ENCODE results near the gene TSEN2. TPM values are rescaled to one million over a fixed set of nuclear protein-coding genes. Genes with fewer than 3 reads are reported as not detected.
A peak's percentile ranks its signal among the peaks of the same experiment; 100 is the strongest.

TSEN2 gene
- total RNA-seq, 1 donor from 2014 or later = 21.3 TPM

DNA sequence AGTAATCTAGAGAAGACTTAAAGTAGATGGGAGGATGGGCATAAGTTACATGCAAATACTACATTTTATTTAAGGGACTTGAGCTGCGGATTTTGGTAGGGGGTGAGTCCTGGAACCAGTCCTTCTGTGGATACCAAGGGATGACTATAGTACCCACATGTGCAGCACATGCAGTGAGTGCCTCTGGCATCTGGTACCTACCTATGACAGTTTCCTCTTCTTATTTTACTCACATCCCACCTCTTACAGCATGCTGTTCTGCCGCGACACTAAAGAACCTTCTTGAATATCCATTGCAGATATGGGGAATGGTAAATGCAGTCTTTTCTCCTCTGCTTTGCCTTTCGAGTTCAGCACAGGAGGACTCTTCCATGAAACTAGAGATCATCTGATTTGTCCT, 1.7 kb downstream of the TSEN2 start:
- H3K4me3 ChIP-seq = no peak overlapping the region
- H3K36me3 ChIP-seq = no peaks in the 10 kb centered on the region
- TF ChIP-seq EZH2 (IDR thresholded peaks at IDR 0.05) (no peak), EZH2phosphoT487 (IDR thresholded peaks at IDR 0.05) (no peak)
- TF ChIP-seq, protein P1, sequence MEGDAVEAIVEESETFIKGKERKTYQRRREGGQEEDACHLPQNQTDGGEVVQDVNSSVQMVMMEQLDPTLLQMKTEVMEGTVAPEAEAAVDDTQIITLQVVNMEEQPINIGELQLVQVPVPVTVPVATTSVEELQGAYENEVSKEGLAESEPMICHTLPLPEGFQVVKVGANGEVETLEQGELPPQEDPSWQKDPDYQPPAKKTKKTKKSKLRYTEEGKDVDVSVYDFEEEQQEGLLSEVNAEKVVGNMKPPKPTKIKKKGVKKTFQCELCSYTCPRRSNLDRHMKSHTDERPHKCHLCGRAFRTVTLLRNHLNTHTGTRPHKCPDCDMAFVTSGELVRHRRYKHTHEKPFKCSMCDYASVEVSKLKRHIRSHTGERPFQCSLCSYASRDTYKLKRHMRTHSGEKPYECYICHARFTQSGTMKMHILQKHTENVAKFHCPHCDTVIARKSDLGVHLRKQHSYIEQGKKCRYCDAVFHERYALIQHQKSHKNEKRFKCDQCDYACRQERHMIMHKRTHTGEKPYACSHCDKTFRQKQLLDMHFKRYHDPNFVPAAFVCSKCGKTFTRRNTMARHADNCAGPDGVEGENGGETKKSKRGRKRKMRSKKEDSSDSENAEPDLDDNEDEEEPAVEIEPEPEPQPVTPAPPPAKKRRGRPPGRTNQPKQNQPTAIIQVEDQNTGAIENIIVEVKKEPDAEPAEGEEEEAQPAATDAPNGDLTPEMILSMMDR (IDR thresholded peaks at IDR 0.05) = no peak
- H2AFZ ChIP-seq (replicated peaks) = no peak overlapping the region
- Mint-ChIP-seq H3K36me3 (peaks cover 5% of the 10 kb centered on the region), H3K9me3 (no peaks in the 10 kb centered on the region), H3K27ac (no peak overlapping the region), H3K4me3 (peak overlapping the region; percentile 16), H3K27me3 (ENCODE audit: insufficient read depth, low read depth) (peaks cover 3% of the 10 kb centered on the region), H3K4me1 (peaks cover 24% of the 10 kb centered on the region)
- no peaks in the 10 kb centered on the region for H3F3A ChIP-seq (ENCODE audit: low read depth)
- H3K27me3 ChIP-seq = no peaks in the 10 kb centered on the region
- no peak overlapping the region for H3K9ac ChIP-seq
- H3K79me2 ChIP-seq (ENCODE audit: low read depth) = peaks cover 53% of the 10 kb centered on the region
- peaks cover 3% of the 10 kb centered on the region for H4K20me1 ChIP-seq (ENCODE audit: low read depth)
- H3K27ac ChIP-seq = no peak overlapping the region
- H3K4me1 ChIP-seq = peaks cover 8% of the 10 kb centered on the region
- no peak for DNase-seq (ENCODE audit: low spot score)
- no peak overlapping the region for H3K4me2 ChIP-seq
- no peaks in the 10 kb centered on the region for H3K9me3 ChIP-seq (ENCODE audit: low read depth)

DNA sequence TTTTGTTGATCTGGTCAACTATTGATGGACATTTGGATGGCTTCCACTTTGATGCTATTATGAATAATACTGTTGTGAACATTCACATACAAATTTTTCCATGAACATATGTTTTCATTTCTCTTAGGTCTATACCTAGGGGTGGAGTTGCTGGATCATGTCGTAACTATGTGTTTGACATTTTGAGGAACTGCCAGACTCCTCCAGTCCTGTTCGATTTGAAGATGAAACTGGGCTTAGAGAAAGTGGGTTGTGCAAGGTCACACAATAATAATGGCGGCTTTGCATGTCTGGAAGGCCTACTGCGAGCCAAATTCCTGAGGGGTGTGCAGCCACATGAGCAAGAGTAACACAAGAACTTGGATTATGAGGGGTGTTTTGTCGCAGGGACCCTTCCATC, 2.6 kb downstream of the TSEN2 start:
- Histone ChIP-seq H3K4me1 (peaks cover 8% of the 10 kb centered on the region), H3K79me2 (ENCODE audit: low read depth) (peaks cover 53% of the 10 kb centered on the region), H3K27ac (no peak overlapping the region), H3K4me3 (no peak overlapping the region), H3K27me3 (no peaks in the 10 kb centered on the region), H3K9me3 (ENCODE audit: low read depth) (no peaks in the 10 kb centered on the region), H2AFZ (replicated peaks) (no peak overlapping the region), H3K9ac (no peak overlapping the region), H3F3A (ENCODE audit: low read depth) (no peaks in the 10 kb centered on the region), H3K36me3 (no peaks in the 10 kb centered on the region), H4K20me1 (ENCODE audit: low read depth) (peaks cover 3% of the 10 kb centered on the region), H3K4me2 (no peak overlapping the region)
- TF ChIP-seq EZH2 (IDR thresholded peaks at IDR 0.05) = no peak
- no peak for DNase-seq (ENCODE audit: low spot score)
- Mint-ChIP-seq H3K36me3 (peaks cover 9% of the 10 kb centered on the region), H3K27me3 (ENCODE audit: insufficient read depth, low read depth) (peaks cover 3% of the 10 kb centered on the region), H3K4me3 (peak overlapping the region; percentile 16), H3K9me3 (no peaks in the 10 kb centered on the region), H3K4me1 (peaks cover 24% of the 10 kb centered on the region), H3K27ac (no peak overlapping the region)

GRCh38 chr3:12487336-12487735, 3.1 kb downstream of the TSEN2 start:
- no peak overlapping the region for H3K27ac ChIP-seq
- H3K4me3 ChIP-seq = no peak overlapping the region
- no peak overlapping the region for H3K4me2 ChIP-seq
- H3F3A ChIP-seq (ENCODE audit: low read depth) = no peaks in the 10 kb centered on the region
- no peaks in the 10 kb centered on the region for H3K9me3 ChIP-seq (ENCODE audit: low read depth)
- H3K27me3 ChIP-seq = no peaks in the 10 kb centered on the region
- no peaks in the 10 kb centered on the region for H3K36me3 ChIP-seq
- H3K4me1 ChIP-seq = peaks cover 8% of the 10 kb centered on the region
- peaks cover 12% of the 10 kb centered on the region for H3K36me3 Mint-ChIP-seq
- H4K20me1 ChIP-seq (ENCODE audit: low read depth) = peaks cover 3% of the 10 kb centered on the region
- H3K9me3 Mint-ChIP-seq = no peaks in the 10 kb centered on the region
- no peak overlapping the region for H2AFZ ChIP-seq (replicated peaks)
- H3K4me3 Mint-ChIP-seq = no peak overlapping the region
- no peak for DNase-seq (ENCODE audit: low spot score)
- no peak overlapping the region for H3K27ac Mint-ChIP-seq
- peaks cover 53% of the 10 kb centered on the region for H3K79me2 ChIP-seq (ENCODE audit: low read depth)
- H3K4me1 Mint-ChIP-seq = peaks cover 24% of the 10 kb centered on the region
- peaks cover 3% of the 10 kb centered on the region for H3K27me3 Mint-ChIP-seq (ENCODE audit: insufficient read depth, low read depth)
- TF ChIP-seq EZH2 (IDR thresholded peaks at IDR 0.05) (no peak), EZH2phosphoT487 (IDR thresholded peaks at IDR 0.05) (no peak)
- TF ChIP-seq, protein P1 (IDR thresholded peaks at IDR 0.05) = no peak
- H3K9ac ChIP-seq = no peak overlapping the region

- Histone ChIP-seq H3F3A (ENCODE audit: low read depth) (no peaks in the 10 kb centered on the region), H4K20me1 (ENCODE audit: low read depth) (peaks cover 3% of the 10 kb centered on the region), H3K27ac (no peak overlapping the region), H3K9ac (no peak overlapping the region), H3K4me2 (no peak overlapping the region), H3K4me3 (no peak overlapping the region), H2AFZ (replicated peaks) (no peak overlapping the region), H3K79me2 (ENCODE audit: low read depth) (peaks cover 53% of the 10 kb centered on the region), H3K36me3 (no peaks in the 10 kb centered on the region), H3K9me3 (ENCODE audit: low read depth) (no peaks in the 10 kb centered on the region), H3K4me1 (peaks cover 8% of the 10 kb centered on the region), H3K27me3 (no peaks in the 10 kb centered on the region)
- H3K27ac Mint-ChIP-seq = no peak overlapping the region
- H3K4me1 Mint-ChIP-seq = peaks cover 24% of the 10 kb centered on the region
- H3K9me3 Mint-ChIP-seq = no peaks in the 10 kb centered on the region
- peaks cover 12% of the 10 kb centered on the region for H3K36me3 Mint-ChIP-seq
- H3K4me3 Mint-ChIP-seq = no peak overlapping the region
- TF ChIP-seq EZH2phosphoT487 (IDR thresholded peaks at IDR 0.05) (no peak), EZH2 (IDR thresholded peaks at IDR 0.05) (no peak)
- TF ChIP-seq, protein P1 (IDR thresholded peaks at IDR 0.05) = no peak
- peaks cover under 1% of the 10 kb centered on the region for H3K27me3 Mint-ChIP-seq (ENCODE audit: insufficient read depth, low read depth)
- DNase-seq (ENCODE audit: low spot score) = no peak
Measured at GRCh38 chr3:12487786-12488185, 3.5 kb downstream of the TSEN2 start.
